NCI-H2227 (cell line): ENCODE results near the gene TBX15.

Source experiments
- DNase-seq: peaks from one replicate; lab custom pipeline; 2025; ENCODE audit not compliant: unreplicated experiment; lab: John Stamatoyannopoulos, UW

The TBX15 gene

DNA sequence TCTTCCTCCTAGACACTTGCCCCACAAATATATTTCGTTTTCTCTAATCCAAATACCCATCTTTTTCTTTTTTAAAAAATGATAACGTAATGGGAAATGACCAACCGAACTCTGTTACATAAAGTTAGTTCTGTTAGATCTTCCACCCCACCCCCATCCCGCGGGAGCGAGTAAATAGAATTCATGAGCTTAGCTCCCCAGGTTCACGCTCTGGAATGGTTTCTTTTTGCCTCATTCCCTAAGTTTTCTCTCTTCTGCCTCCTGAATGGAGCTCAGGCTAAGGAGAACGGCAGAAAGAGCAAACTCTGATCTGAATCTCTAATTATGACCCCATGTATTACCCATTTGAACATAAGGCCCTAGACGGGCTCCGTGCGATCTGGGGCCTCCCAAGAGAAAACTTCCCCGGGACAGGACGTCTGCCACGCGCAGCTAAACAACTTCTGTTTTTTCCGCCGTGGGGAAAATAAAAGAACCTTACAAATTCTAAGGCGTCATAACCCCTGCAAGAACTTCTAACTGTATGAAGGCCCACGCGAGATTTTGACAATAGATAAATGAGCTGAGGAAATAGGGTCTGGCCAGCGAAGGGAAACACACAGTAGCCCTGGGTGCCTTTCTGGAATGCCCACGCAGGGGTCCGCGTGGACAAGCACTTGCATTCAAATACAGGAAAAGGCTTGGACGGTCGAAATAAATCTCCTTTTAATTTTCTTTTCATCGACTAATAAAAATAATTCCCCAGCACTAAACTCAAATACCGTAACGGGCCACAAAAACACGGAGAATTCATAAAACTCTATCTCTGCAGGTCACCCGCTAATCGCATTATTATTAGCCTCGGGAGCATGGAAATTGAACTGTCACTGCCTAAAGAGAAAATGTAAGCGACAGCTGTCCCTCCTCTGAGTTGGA is 2.2 kb downstream of the TBX15 start:
- no peak for DNase-seq

DNA sequence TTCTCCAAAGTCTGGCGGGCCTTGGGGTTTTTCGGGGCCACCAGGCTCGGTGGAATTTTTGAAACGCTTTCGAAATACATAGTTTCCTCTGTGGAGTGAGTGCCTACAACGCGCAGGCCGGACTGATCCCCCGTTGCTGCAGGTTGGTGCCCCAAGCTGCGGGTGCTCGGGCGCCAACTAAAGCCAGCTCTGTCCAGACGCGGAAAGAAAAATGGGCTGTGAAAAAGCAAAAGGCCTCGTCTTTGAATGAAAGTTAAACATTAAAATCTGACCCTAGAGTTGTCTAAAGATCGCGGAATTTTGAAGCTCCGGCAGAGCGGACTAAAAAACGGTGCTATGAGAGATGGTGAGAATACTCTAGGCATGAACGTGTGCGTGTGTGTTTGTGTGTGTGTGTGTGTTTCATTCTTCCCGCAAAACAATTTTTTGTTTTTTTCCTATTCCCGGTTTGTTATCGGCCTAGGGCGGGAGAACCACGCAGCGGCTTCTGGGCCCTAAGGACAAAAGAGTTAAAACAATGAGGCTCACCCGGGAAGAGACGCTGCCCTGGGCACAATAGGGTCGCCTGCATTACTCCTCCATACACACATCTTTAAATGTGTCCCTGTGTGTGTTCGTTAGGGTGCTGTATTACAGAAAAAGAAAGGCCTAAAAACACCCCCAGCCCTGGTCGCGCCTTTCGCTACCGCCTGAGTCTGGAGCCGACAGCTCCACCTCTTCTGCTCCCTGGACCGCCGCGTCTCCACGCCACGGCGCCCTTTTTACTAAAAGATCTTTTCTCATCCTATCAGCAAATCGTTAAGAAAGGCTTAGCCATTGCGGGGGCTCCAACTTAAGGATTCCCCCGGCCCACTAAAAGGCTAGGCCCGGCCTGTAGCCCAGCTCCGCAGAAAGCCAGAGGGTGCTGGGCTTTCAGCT is 3.2 kb downstream of the TBX15 start:
- DNase-seq = no peak

DNA sequence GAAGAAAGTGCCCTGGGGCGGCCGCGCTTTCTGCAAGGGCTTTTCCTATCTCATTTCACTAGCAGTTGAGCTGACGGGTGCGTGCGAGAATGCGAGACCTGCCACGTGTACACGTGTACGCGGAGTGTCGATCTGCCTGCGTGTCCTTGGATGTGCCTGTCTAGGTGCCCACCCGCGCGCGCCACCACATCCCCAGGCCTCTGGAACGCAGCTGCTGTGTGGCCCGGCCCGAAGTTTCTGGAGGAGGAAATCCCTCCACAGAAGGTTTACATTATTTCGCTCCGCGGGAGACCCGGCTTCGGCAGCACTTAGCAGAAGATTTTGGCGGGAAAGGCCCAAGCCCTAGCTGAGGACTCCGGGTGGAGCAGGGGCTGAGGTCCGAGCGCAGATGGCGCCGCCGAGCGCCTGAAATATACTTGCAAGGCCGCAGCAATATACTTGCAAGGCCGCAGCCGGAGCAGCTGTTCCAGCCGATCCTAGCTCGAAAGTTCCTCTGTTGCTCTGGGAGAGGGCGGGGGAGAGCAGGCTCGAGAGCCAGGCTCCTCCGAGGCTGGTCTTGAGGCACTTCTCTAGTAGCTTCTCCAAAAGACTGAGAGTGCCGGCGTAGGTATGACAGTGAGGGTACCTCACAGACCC is 3.9 kb downstream of the TBX15 start:
- no peak for DNase-seq

DNA sequence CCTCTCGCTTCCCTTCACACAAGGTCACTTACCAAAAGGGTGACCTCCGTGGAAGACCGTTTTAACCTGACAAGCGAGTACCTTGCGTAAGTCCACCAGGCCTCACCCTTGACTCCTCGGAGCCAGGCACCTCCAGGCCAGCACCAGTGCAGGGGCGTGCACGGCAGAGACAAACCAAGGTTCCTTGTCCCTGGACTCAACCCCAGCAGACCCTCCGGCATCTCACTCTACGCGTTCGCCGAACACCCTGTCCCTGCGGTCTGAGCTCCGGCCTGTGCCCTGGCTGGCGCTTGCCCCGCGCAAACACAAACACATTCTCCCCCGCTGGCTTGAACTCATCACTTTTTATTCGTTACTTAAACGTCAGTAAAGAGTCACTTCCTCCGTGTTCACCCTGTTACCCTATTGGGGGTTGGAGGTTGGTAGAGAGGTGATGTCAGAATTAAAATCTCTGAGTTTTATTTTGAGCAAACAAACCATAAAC is 4.5 kb downstream of the TBX15 start:
- no peak for DNase-seq

DNA sequence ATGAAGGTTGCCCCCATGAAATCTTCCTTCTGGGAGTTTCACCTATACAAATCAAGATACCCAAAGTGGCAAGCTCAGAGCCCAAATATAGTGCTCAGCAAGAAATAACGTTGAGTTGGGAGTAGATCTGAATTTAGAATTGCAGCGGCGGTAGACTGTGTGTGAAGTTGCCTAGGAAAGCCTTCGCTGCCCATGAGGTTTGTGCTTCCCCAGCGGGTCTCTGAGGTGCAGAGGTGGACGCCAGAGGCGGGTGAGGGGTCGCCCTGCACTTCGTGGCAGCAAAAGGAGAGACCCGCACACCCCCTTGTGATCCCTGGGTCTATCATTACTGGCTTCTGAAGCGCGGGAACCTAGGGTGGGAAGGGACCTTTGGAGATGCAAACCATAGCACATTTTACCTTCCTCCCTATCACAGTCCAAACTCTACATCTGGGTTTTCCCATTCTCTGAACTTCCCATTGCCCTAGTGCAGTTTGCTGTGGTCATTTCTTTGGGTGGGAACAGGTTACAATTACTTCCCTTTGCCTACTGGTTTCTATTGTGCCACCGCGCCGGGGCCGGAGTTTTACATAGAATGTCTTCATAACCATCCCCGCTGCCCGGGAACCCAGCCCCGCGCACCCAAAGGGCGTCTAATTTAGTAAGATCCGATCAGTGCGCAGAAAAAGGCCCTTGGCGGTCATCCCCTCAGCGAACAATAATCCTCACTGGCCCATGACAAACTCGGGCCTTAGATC is 5.2 kb downstream of the TBX15 start:
- DNase-seq = no peak

DNA sequence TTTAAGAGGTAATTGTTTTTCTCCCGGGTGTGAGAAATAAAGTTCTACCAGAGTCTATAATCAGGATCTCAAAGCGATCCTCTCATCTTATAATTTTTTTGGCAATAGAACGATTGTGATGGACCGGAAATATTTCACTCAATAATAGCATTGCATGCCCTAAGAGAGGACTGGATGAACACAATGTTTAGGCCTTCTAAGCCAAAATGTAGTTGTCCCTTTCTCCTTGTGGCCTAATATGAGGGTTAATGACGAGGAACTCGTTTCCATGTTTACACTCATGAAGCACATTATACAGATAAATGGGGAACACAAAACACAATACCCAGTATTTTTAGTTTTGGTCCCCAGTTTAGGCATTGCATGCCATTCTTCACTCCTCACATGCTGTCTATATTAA is 5.9 kb downstream of the TBX15 start:
- DNase-seq = no peak

DNA sequence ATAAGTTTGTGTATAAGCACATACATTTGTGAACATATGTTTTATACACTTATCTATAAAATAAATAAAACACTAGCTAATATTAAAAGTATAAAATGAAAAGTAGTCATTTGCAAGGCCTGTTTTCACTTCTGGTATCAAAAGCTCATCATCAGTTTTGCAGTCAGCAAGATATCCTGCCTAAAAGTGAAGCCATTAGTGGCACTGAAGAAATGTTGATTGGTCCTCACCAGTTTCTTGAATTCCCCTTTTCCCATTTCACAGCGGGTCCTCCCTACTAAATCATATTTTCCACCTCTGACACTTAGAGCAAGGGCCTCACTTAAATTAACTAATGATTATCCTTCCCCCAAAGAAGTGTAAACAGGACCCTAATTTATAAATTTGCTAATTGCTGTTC is 6.7 kb downstream of the TBX15 start:
- no peak for DNase-seq

DNA sequence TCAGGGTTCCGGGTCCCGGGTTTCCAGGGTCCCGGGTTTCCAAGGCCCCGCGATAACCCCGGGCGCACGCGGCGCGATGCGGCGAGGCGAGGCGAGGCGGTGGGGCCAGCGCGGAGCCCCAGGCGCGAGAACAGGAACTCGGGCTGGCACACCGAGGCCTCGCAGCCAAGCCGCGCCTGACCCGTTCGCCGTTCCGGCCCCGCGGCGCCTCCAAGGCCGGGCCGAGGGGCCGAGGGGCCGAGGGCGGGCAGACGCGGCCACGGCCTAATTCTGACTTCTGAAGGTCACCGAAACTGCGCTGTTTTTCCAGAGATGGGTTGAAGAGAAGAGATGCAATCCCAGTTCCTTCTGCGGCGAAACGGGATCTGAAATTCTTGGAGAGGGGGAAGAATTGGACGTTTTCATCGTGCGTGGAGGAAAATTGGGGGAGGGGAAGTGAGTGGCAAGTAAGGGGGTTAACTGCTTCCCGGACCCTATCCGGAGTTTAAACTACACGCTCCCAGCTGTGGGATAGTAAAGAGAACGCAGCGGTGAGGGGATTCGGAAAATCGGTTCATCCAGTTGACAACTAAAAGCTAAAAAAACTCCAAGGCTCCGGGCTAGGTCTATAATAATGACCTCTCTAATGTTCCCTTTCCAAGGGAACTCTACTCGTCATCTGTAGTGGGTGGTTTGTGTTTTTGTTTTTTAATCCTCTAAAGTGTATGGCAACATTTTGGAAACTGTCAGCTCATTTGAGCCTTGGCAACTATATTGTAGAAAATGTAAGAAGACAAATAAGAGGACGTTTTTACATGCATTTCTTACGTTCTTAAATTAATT is 8.2 kb downstream of the TBX15 start:
- DNase-seq = no peak

DNA sequence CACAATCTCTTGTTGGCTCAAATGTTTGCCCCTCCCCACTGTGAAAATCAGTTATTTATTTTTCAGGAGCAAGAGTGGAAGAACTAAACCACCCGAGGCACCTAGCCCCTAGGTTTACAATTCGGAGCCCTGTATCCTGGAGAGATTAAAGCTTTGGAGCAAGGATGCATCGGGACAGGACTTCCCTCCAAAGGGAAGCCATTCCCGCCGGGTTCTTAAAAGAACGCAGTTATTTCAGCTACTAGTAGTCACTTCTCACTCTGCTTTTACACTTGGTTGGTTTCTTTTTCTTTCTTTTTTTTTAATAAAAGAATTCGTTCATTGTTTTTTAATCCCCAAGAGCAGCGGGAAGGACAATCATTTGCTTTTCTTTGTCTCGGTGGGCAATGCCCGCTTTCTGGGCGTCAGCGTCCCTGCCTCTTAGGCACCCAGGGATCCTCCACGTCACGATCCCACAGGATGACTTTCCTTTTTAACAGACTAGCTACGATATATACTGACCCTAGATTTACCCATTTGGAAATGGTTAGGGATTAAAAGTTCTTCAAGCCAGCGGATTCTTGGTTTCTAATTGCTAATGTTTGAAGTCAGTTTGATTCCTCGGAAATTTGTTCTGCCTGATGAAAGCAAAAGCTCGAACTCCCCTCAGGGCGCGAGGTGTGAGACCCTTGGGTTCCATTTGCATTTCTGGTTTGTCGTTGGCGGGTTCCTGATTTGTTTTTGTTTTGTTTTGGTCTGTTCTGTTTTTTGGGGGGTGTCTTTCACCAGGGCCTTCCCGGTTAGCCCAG is 9.0 kb downstream of the TBX15 start:
- DNase-seq = no peak

DNA sequence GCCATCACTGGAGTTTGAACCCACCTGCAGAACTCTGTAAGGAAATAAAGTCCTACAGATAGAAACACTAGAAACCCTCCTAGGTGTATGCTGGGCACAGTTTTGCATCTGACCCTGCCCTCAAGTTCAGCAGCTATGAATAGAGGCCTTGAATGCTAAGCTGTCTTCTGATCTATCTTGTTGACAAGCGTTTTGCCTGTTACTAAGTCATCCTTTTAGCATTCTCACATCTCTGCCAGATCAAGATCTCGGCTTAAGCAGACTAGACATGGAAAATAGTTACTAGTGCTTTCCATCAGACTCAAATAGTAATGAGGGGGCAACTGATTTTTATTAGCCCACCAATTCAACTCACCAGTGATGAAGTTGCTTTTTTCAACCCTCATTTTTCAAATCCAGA is 10.5 kb downstream of the TBX15 start:
- DNase-seq = no peak

DNA sequence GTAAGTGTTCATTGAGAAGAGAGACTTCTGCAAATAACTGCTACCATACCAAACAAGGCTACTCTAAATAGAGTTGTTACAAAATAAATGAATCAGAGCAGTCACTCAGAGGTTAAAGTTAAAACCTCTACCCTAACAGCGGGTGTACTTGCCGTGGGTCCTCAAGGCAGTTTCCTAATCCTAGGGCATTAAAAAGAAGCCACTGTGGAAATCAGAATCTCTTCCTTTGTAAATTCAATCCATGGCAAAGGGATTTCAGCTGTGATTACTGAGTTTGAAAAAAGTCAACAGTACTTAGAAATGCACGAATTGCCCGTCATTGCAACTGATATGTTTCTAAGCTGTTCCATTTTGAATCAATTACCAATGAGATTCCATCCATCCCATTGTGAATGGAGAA is 13.5 kb downstream of the TBX15 start:
- no peak for DNase-seq

DNA sequence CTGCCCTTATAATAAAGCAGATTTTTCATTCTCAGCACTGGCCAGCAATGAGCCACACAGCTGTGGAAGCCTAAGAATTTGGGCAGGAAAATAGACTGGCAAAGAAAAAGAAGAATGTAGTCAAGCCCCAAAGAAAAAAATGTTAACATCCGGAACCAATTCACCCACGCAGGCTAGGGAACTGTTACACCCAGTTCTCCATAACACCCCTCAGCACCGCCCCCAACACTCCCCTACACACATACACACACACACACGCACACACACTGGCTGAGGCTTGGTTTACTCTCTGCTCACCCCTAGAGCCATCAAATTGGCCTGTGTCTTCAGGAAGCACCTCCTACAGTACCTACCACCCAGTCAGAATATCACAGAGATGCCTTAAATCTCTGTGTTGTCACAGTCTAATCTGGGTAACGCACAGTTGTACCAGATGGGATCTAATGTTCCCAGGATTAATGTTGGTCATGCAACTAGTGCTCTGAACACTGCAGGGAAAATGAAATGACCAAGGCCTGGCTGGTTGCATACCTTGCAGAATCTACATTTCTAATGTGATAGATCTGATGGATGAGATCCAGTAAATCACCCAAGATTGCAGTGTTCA is 14.5 kb downstream of the TBX15 start:
- no peak for DNase-seq

DNA sequence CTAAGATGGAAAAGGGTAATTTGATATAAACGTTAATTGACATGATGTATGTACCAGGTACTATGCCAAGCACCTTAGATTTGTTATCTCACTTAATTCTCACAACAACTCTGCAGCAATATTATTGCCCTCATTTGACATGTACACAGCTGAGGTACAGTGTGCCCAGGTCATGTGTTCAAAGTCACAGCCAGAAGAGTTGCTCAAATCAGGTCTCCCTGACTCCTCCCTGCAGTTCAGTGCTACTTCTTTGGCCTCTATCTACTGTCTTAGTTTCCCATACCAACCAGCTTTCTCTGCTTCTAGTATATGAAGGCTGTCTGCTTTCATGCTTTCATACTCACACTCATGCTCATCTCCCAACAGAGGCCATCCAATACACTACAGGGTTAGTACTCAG is 15.1 kb downstream of the TBX15 start:
- DNase-seq = no peak

DNA sequence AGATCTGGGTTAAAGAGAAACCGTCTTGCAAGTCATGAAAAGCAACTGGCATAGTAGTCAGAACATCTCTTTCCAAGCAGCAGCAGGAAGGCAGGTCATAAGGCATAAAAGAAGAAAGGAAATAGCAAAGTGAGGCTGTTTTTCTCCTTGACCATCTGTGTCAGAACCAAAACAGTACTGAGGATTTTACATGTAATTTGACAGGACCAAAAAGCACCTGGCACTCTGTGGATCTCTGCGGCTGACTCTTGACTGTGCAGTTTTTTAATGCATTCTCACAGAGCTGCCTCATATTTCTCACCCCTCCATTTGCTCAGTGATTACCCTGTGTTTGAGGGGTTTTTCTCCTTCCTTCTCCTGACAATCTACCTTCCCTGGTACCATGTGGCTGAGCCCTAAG is 17.7 kb downstream of the TBX15 start:
- DNase-seq = no peak

DNA sequence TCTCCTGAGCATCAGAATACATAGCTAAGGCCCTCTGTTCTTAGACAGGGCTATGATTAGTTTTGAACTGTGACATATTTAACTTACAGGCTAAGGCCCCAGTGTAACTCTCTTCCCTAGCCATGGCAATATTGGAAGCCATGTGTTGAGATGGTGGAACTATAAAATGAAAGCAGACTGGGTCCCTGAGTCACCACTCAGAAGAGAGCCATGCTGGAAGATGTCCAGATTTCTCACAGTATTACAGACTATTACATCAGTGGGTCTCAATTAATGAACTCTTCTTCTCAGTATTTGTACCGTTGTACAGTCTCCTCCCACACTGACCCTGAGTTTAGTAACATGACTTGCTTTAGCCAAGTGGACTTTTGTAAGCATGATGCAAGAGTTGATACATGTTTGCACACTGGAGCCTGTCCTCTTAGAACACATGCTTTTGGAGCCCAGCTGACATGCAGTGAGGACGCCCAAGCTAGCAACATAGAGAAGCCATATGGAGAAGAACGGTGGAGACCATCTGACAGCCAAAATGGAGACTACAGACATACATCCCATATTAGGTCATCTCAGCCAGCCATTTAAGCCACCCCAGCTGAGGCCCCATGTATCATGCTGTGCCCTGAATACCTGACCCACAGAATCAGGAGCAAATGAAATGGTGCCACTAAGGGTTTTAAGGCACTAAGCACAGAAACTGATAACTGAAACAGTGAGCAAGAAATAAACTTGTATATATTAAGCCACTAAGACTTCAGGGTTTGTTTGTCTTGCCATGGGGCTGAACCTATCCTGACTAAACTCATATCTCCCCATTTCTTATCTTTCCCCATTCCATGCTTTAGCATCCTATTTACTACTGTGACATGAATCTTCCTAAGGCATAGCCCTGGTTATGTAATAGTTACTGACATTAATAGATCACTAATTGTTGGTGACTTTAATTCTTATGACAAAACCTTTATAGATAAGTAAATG is 24.4 kb downstream of the TBX15 start:
- DNase-seq = no peak

DNA sequence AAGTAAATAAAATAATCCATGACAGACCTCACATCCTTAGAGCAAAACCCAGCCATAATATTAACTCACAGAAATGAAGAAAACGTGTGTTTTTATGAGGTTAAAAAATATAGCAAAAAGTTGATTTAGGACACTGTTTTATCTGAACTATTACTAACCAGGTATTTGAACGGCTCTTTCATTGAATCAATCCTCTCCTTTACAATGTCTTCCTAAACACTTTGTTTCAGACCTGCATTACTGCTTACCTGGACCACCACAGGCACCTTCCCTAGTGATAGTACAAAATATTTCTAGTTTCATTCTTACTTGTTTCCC is 25.0 kb downstream of the TBX15 start:
- DNase-seq = no peak

DNA sequence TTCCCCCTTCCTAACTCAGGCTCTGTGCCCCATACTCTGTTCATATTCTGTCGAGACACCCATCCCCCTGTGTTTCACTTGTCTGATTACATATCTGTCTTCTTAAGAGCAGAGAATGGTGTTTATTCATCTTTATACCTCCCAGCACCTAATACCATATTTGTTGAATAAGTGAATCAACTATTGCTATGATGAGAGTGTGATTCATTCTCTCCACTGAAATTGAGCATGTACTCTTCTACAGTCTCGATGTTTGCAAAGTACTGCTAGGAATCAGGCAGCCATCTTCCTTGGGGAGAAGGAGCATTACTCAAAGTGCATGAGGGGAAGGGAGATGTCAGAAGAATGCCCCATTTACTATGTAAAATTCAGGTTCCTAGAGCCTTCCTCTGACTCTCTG is 27.0 kb downstream of the TBX15 start:
- no peak for DNase-seq
